RWPE2 (cell line): ENCODE results near the gene TAS1R3.

Experiments
- ATAC-seq: fragments of 200-7000 bp; cut with Tn5 transposase; 3 replicates; pipeline ENCODE4 v1.9.1; 2021; ENCODE audit warnings: low read depth
- DNase-seq: peaks from one replicate; pipeline ENCODE4 v3.0.0-alpha.2; 2020; ENCODE audit warnings: low spot score
- H3K27ac ChIP-seq: fragments of 450-650 bp; 2 replicates; pipeline ENCODE4 v1.5.1; 2017; ENCODE audit warnings: mild to moderate bottlenecking; ENCODE audit not compliant: poor library complexity, severe bottlenecking
- H3K27me3 ChIP-seq: fragments of 250-450 bp; sonication (Bioruptor Pico); 2 replicates; pipeline ENCODE4 v1.5.1; 2021; ENCODE audit warnings: mild to moderate bottlenecking, moderate library complexity; ENCODE audit not compliant: insufficient read depth, poor library complexity, severe bottlenecking
- H3K36me3 ChIP-seq: fragments of 250-450 bp; sonication (Bioruptor Pico); 2 replicates; pipeline ENCODE4 v1.5.1; 2020; ENCODE audit warnings: low read depth, mild to moderate bottlenecking, moderate library complexity
- H3K4me1 ChIP-seq: fragments of 250-450 bp; sonication (Bioruptor Pico); 2 replicates; pipeline ENCODE4 v1.5.1; 2021; ENCODE audit warnings: mild to moderate bottlenecking, moderate library complexity; ENCODE audit not compliant: insufficient read depth, poor library complexity, severe bottlenecking
- H3K4me3 ChIP-seq: fragments of 250-450 bp; sonication (Bioruptor Pico); 2 replicates; pipeline ENCODE4 v1.5.1; 2021; ENCODE audit warnings: mild to moderate bottlenecking, moderate library complexity; ENCODE audit not compliant: severe bottlenecking
- H3K9me3 ChIP-seq: fragments of 250-450 bp; sonication (Bioruptor Pico); 2 replicates; pipeline ENCODE4 v1.5.1; 2021; ENCODE audit warnings: mild to moderate bottlenecking, moderate library complexity; ENCODE audit not compliant: severe bottlenecking
- TF ChIP-seq, protein P1 (sequence below): fragments of 450-650 bp; IDR thresholded peaks from one replicate; pipeline ENCODE4 v1.5.1; 2017; ENCODE audit warnings: mild to moderate bottlenecking, moderate library complexity; ENCODE audit not compliant: poor library complexity, severe bottlenecking

Gene TAS1R3

GRCh38 chr1:1299686-1300351 lies 31.3 kb upstream of the TAS1R3 start:
- Histone ChIP-seq H3K4me3 (no peak overlapping the region), H3K36me3 (no peaks in the 10 kb centered on the region), H3K9me3 (no peaks in the 10 kb centered on the region), H3K4me1 (peaks cover 18% of the 10 kb centered on the region), H3K27ac (no peak overlapping the region), H3K27me3 (no peaks in the 10 kb centered on the region)
- DNase-seq (no peak), ATAC-seq (peak; percentile 40; the same call in 2 of the 3 replicates)
- TF ChIP-seq, protein P1, sequence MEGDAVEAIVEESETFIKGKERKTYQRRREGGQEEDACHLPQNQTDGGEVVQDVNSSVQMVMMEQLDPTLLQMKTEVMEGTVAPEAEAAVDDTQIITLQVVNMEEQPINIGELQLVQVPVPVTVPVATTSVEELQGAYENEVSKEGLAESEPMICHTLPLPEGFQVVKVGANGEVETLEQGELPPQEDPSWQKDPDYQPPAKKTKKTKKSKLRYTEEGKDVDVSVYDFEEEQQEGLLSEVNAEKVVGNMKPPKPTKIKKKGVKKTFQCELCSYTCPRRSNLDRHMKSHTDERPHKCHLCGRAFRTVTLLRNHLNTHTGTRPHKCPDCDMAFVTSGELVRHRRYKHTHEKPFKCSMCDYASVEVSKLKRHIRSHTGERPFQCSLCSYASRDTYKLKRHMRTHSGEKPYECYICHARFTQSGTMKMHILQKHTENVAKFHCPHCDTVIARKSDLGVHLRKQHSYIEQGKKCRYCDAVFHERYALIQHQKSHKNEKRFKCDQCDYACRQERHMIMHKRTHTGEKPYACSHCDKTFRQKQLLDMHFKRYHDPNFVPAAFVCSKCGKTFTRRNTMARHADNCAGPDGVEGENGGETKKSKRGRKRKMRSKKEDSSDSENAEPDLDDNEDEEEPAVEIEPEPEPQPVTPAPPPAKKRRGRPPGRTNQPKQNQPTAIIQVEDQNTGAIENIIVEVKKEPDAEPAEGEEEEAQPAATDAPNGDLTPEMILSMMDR, result peak; percentile 61

DNA sequence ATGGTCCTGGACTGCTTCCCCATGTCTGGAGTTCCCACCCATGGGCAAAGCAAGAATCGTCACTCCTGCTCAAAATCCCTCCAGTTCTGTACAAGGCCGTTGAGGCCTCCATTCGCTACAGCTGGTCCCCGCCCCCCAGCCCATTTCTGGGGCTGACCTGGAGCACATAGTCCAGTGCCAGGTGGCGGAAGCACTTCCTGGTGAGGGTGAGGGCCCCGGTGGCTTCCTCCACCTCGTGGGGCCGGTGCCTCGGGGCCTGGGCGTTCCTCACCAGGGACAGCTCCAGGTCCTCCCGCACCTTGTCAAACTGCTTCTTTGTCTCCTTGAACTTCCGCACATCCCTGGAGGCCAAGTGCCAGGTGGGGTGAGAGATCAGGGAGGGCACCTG lies 30.7 kb upstream of the TAS1R3 start:
- Histone ChIP-seq H3K27ac (no peak overlapping the region), H3K4me1 (peaks cover 23% of the 10 kb centered on the region), H3K9me3 (no peaks in the 10 kb centered on the region), H3K4me3 (no peak overlapping the region), H3K36me3 (no peaks in the 10 kb centered on the region), H3K27me3 (no peaks in the 10 kb centered on the region)
- no peak for ATAC-seq
- DNase-seq, result no peak
- TF ChIP-seq, protein P1, result peak; percentile 40

- Histone ChIP-seq H3K27me3 (no peaks in the 10 kb centered on the region), H3K9me3 (no peaks in the 10 kb centered on the region), H3K4me3 (no peak overlapping the region), H3K27ac (no peak overlapping the region), H3K36me3 (no peaks in the 10 kb centered on the region), H3K4me1 (peaks cover 31% of the 10 kb centered on the region)
- no peak for ATAC-seq
- TF ChIP-seq, protein P1, result peak; percentile 32
- no peak for DNase-seq
Observed at GRCh38 chr1:1302006-1302430, 29.1 kb upstream of the TAS1R3 start.

DNA sequence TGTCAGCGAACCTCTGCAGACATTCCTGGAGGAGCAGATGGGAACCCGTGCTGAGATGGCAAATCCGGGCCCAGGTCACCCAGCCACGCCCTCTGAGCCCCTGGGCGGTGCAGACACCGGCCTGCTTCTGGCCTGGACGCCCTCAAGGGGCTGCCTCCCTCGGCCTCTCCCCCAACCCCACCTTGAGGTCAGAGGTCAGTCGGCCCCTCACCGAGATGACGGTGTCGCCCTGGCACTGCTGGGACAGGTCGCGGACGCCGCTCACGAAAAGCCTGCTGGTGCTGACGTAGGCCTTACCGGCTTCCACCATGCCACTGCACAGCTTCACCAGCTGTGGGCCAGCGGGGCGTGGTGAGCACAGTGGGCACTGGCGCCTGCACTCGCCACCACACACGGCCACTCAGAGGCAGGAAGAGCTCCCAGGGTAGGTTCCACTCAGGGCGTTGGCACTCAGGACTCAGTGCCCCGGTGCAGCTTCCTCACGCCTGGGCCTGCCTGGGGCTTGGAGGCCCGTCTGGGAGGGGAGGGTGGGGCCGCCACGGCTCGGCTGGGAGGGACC lies 28.1 kb upstream of the TAS1R3 start:
- peak overlapping the region; percentile 89 for H3K27ac ChIP-seq
- peaks cover 31% of the 10 kb centered on the region for H3K4me1 ChIP-seq
- no peaks in the 10 kb centered on the region for H3K27me3 ChIP-seq
- DNase-seq, result no peak
- TF ChIP-seq, protein P1, result no peak
- ATAC-seq, result no peak
- no peaks in the 10 kb centered on the region for H3K9me3 ChIP-seq
- H3K36me3 ChIP-seq, result no peaks in the 10 kb centered on the region
- no peak overlapping the region for H3K4me3 ChIP-seq

DNA sequence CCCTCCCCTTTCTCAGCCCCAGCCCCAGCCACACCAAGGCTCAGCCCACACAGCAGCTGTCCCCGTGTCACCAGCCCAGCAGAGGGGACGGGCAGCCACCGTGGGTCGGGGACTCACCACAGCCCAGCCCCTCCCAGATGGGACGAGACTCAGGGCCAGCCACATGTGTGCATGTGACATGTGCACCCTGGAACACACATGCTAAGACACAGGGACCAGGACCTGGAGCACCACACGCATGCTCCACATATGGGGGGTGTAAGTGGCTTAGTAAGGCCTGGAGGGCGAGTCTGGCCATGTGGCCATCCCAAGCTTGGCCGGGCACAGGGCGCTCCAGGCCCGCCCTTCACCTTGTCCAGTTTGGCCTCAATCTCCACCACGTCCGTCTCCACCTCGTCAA lies 27.3 kb upstream of the TAS1R3 start:
- H3K27ac ChIP-seq, result peak overlapping the region; percentile 89

More for the DNA sequence above, 27.3 kb upstream of the TAS1R3 start:
- no peak for ATAC-seq
- Histone ChIP-seq H3K27me3 (no peaks in the 10 kb centered on the region), H3K9me3 (no peaks in the 10 kb centered on the region), H3K36me3 (no peaks in the 10 kb centered on the region), H3K4me1 (peaks cover 31% of the 10 kb centered on the region), H3K4me3 (no peak overlapping the region)
- TF ChIP-seq, protein P1, result no peak
- no peak for DNase-seq
